PC-9 (cell line): ENCODE results near the gene DFFB. TPM values are rescaled to one million over a fixed set of nuclear protein-coding genes. Genes with fewer than 3 reads are reported as not detected.

Experiments used
- BruUV-seq: library from RNA; stranded (reverse); fragments of 400-500 nt; replicated peaks from 2 replicates; lab custom pipeline; 2021; lab: Mats Ljungman, UMichigan
- CTCF ChIA-PET: fragments of 300-600 bp; sonication (Branson Sonifier 250); formaldehyde crosslinking; loops from one replicate; lab custom pipeline; 2022; ENCODE audit warnings: antibody characterized with exemption; lab: Charles Lee
- POLR2A ChIA-PET: fragments of 300-600 bp; sonication (Branson Sonifier 250); formaldehyde crosslinking; loops from one replicate; lab custom pipeline; 2022; ENCODE audit warnings: antibody characterized with exemption; ENCODE audit not compliant: unreplicated experiment; lab: Charles Lee
- DNase-seq, 2 experiments: peaks; one replicate each; pipeline versions ENCODE4 v3.0.0 to v3.0.0-alpha.2; 2015 to 2022; ENCODE audit warnings: mixed read lengths in 1 of 2
- H2AFZ ChIP-seq: fragments of 200-600 bp; sonication (generic); 2 replicates; pipeline ENCODE4 v1.8.1; 2017; ENCODE audit warnings: antibody characterized with exemption
- H3F3A ChIP-seq: fragments of 200-600 bp; sonication (generic); 2 replicates; pipeline ENCODE4 v1.8.1; 2017; ENCODE audit warnings: antibody characterized with exemption, mild to moderate bottlenecking, low read depth; ENCODE audit not compliant: insufficient read depth
- H3K27ac ChIP-seq: fragments of 200-600 bp; sonication (generic); 2 replicates; pipeline ENCODE4 v1.6.1; 2016; ENCODE audit warnings: mixed run types
- H3K27me3 ChIP-seq: fragments of 200-600 bp; sonication (generic); 2 replicates; pipeline ENCODE4 v1.6.1; 2016; ENCODE audit warnings: low read depth, mixed run types; ENCODE audit not compliant: insufficient read depth
- H3K36me3 ChIP-seq: fragments of 200-600 bp; sonication (generic); 2 replicates; pipeline ENCODE4 v1.6.1; 2016; ENCODE audit warnings: low read depth, mixed run types
- H3K4me1 ChIP-seq: fragments of 200-600 bp; sonication (generic); replicated peaks from 2 replicates; pipeline ENCODE4 v1.6.1; 2016; ENCODE audit warnings: mixed run types; ENCODE audit not compliant: insufficient read depth
- H3K4me2 ChIP-seq: fragments of 200-600 bp; sonication (generic); 2 replicates; pipeline ENCODE4 v1.6.1; 2017; ENCODE audit warnings: mixed run types
- H3K4me3 ChIP-seq: fragments of 200-600 bp; sonication (generic); 2 replicates; pipeline ENCODE4 v1.6.1; 2016; ENCODE audit warnings: mixed run types
- H3K79me2 ChIP-seq: fragments of 200-600 bp; sonication (generic); 2 replicates; pipeline ENCODE4 v1.6.1; 2017; ENCODE audit warnings: low read depth, mixed run types
- H3K9me2 ChIP-seq: fragments of 200-600 bp; sonication (generic); 2 replicates; pipeline ENCODE4 v1.8.1; 2017; ENCODE audit warnings: mild to moderate bottlenecking; ENCODE audit not compliant: insufficient read depth
- H3K9me3 ChIP-seq: fragments of 200-600 bp; sonication (generic); 2 replicates; pipeline ENCODE4 v1.8.1; 2016; ENCODE audit warnings: low read depth; ENCODE audit not compliant: insufficient read depth
- H4K20me1 ChIP-seq: fragments of 200-600 bp; sonication (generic); 2 replicates; pipeline ENCODE4 v1.8.1; 2017; ENCODE audit not compliant: insufficient read depth
- CTCF ChIP-seq: fragments of 200-600 bp; sonication (generic); conservative IDR thresholded peaks from 2 replicates; pipeline ENCODE4 v1.6.1; 2017; ENCODE audit warnings: mixed run types, antibody characterized with exemption, mild to moderate bottlenecking, moderate library complexity
- EZH2 ChIP-seq: fragments of 200-600 bp; sonication (generic); IDR thresholded peaks from 2 replicates; pipeline ENCODE4 v1.8.0; 2017; ENCODE audit warnings: antibody characterized with exemption, low read depth
- intact Hi-C: fragments of 100-400 bp; cut with micrococcal nuclease; formaldehyde crosslinking; loops from one replicate; pipeline ENCODE4 v1.10.0; 2022; ENCODE audit not compliant: unreplicated experiment
- total RNA-seq: library from RNA; stranded (reverse); gene quantifications from 2 replicates; pipeline ENCODE4 v1.2.3, GENCODE V29; 2021

The DFFB gene
- total RNA-seq, 1 experiment from 2014 or later: 4.7 TPM

- no TSS peak for BruUV-seq
- H3K4me3 ChIP-seq: no peak overlapping the region
- H3K9me2 ChIP-seq: no peaks in the 10 kb centered on the region
- peaks cover 21% of the 10 kb centered on the region; the same call in 1 of the 2 replicates for H3F3A ChIP-seq
- POLR2A ChIA-PET: no interaction called here
- H3K9me3 ChIP-seq: no peaks in the 10 kb centered on the region
- peaks cover 29% of the 10 kb centered on the region for H3K79me2 ChIP-seq
- H3K27ac ChIP-seq: no peak overlapping the region
- intact Hi-C loops: loop anchor here (10.0 kb wide), 1 partner anchor 107 kb away; the partner anchor contains the start of gene LRRC47
- no peak overlapping the region for H2AFZ ChIP-seq
- CTCF ChIA-PET: no interaction called here
- no peak for TF ChIP-seq CTCF
- no peak for TF ChIP-seq EZH2
- peaks cover 14% of the 10 kb centered on the region; the same call in 1 of the 2 replicates for H3K4me1 ChIP-seq
- peaks cover 9% of the 10 kb centered on the region for H4K20me1 ChIP-seq
- H3K27me3 ChIP-seq: no peaks in the 10 kb centered on the region
- H3K4me2 ChIP-seq: no peak overlapping the region
- DNase-seq: no peak
- peaks cover 7% of the 10 kb centered on the region; the same call in 1 of the 2 replicates for H3K36me3 ChIP-seq
These were observed 44.8 kb downstream of the DFFB start for GRCh38 chr1:3902111-3902511.

- intact Hi-C loops: loop anchor here (10.0 kb wide), 1 partner anchor 108 kb away; the partner anchor contains the start of gene LRRC47
- H3K36me3 ChIP-seq: peaks cover 7% of the 10 kb centered on the region; the same call in 1 of the 2 replicates
- no peaks in the 10 kb centered on the region for H3K9me2 ChIP-seq
- peaks cover 23% of the 10 kb centered on the region for H3K79me2 ChIP-seq
- no peak overlapping the region for H3K27ac ChIP-seq
- H4K20me1 ChIP-seq: peaks cover 6% of the 10 kb centered on the region
- BruUV-seq: no TSS peak
- DNase-seq: no peak
- H3K9me3 ChIP-seq: no peaks in the 10 kb centered on the region
- TF ChIP-seq CTCF (no peak), EZH2 (no peak)
- H3K4me1 ChIP-seq: peaks cover 14% of the 10 kb centered on the region; the same call in 1 of the 2 replicates
- POLR2A ChIA-PET: no interaction called here
- H3K27me3 ChIP-seq: no peaks in the 10 kb centered on the region
- no peak overlapping the region for H2AFZ ChIP-seq
- CTCF ChIA-PET: no interaction called here
- H3F3A ChIP-seq: peaks cover 21% of the 10 kb centered on the region; the same call in 1 of the 2 replicates
- H3K4me2 ChIP-seq: no peak overlapping the region
- H3K4me3 ChIP-seq: no peak overlapping the region
These were observed 45.4 kb downstream of the DFFB start for GRCh38 chr1:3902571-3903091.

GRCh38 chr1:3903141-3904005, 46.1 kb downstream of the DFFB start:
- H3K4me2 ChIP-seq: no peak overlapping the region
- H3K4me1 ChIP-seq: peaks cover 8% of the 10 kb centered on the region; the same call in 1 of the 2 replicates
- no peak overlapping the region for H3K4me3 ChIP-seq
- H3K36me3 ChIP-seq: no peaks in the 10 kb centered on the region
- peaks cover 16% of the 10 kb centered on the region for H3K79me2 ChIP-seq
- no TSS peak for BruUV-seq
- H3K9me3 ChIP-seq: no peaks in the 10 kb centered on the region
- ChIA-PET POLR2A (no interaction called here), CTCF (no interaction called here)
- intact Hi-C loops: loop anchor here (10.0 kb wide), 1 partner anchor 109 kb away; the partner anchor contains the start of gene LRRC47
- H3K27ac ChIP-seq: no peak overlapping the region
- H3K27me3 ChIP-seq: no peaks in the 10 kb centered on the region
- peaks cover 18% of the 10 kb centered on the region; the same call in 1 of the 2 replicates for H3F3A ChIP-seq
- peaks cover under 1% of the 10 kb centered on the region; the same call in 1 of the 2 replicates for H4K20me1 ChIP-seq
- H3K9me2 ChIP-seq: no peaks in the 10 kb centered on the region
- no peak for DNase-seq
- H2AFZ ChIP-seq: no peak overlapping the region
- TF ChIP-seq CTCF: no peak
- TF ChIP-seq EZH2: no peak
